A549 (cell line): ENCODE results near the gene ERO1A.

ENCODE experiments used
- CTCF ChIP-seq: fragments of >200 bp; sonication (Bioruptor Twin); formaldehyde crosslinking; IDR thresholded peaks from 3 replicates; pipeline ENCODE4 v1.5.1; 2016
- POLR2A ChIP-seq: IDR thresholded peaks from 2 replicates; pipeline ENCODE4 v1.6.1; 2012; ENCODE audit warnings: mild to moderate bottlenecking, low read length
- TF ChIP-seq, protein P1 (sequence below): IDR thresholded peaks from 2 replicates; pipeline ENCODE4 v1.6.1; 2012

DNA sequence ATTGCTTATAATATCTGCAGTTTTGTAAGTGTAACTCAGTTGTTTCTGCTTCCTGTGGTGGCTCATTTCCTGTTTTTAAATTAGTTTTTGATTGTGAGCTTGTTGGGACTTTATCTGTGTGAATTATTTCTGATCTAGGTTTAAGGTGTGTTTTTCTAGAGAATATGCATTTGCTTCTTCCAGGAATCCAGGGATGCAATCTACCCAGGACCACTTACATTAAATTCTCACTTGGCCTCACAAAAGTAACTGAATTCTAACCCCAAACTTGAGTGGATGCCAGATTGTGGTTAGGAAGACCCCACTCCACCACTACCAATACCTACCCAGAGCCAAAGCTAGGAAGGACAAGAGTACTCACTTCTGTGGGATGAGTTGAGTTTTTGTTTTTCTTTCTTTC is 46.5 kb upstream of the ERO1A start:
- TF ChIP-seq, protein P1, sequence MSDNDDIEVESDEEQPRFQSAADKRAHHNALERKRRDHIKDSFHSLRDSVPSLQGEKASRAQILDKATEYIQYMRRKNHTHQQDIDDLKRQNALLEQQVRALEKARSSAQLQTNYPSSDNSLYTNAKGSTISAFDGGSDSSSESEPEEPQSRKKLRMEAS, result no peak
- TF ChIP-seq POLR2A, result no peak
- no peak for TF ChIP-seq CTCF
